GM19328 (cell line): ENCODE measurements around the gene ABT1.

Source experiments
- ATAC-seq: cut with Tn5 transposase; IDR thresholded peaks from one replicate; pipeline ENCODE4 v1.9.1; 2021; ENCODE audit warnings: mild to moderate bottlenecking, moderate library complexity; ENCODE audit not compliant: unreplicated experiment

ABT1 gene

DNA sequence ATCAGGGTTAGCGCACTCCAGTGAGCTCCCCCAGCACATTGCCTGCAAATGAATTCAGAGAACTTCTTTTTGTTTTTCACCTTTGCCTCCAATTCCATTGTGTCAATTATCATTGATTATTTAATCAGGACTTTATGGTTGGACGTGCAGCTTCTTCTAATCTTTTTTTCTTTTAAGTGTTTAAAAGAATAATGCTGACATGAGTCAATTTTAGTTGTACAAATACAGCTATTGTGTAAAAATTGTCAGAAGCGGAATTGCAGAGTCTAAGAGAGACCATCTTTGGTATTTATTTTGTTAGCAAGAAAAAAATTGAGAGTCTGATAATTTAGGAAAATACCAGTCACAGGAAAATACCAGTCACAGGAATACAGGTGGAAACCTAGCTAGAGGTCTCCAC is 5.5 kb downstream of the ABT1 start:
- no peak for ATAC-seq

DNA sequence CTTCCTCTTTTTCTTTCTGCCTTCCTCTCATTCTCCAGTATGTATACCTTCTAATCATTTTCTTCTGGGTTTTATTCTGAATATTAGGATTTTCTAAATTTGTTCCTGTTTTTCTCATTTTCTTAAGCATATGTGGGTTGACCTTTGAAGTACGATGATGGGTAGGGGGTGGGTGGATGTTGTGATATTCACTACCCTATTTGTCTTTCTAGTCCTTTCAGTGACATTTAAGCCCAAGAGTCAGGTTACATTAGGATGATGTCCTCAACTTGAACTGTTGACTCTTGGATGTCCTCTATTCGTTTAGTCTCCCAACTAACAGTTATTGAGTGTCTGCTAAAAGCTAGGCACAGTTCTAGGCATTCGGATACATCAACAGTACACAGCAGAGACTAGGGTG is 7.3 kb downstream of the ABT1 start:
- ATAC-seq, result no peak

DNA sequence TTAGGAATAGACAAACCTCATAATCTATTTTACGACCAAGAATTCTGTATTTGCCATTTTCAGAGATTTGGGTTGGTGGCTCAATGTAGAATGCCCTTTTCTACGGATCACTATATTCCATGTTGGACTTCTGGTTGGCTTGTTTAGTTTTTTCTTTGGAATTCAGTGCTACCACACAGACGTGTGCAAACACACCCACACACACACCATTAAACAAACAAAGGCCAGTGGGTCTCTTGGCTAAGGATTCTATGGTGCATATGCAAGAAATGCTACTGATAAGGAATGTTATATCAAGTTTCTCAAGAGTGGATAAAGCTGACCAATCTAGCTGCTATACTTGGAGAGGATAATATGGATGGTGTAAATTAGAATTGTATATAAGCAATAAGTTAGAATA is 8.0 kb downstream of the ABT1 start:
- ATAC-seq, result no peak

DNA sequence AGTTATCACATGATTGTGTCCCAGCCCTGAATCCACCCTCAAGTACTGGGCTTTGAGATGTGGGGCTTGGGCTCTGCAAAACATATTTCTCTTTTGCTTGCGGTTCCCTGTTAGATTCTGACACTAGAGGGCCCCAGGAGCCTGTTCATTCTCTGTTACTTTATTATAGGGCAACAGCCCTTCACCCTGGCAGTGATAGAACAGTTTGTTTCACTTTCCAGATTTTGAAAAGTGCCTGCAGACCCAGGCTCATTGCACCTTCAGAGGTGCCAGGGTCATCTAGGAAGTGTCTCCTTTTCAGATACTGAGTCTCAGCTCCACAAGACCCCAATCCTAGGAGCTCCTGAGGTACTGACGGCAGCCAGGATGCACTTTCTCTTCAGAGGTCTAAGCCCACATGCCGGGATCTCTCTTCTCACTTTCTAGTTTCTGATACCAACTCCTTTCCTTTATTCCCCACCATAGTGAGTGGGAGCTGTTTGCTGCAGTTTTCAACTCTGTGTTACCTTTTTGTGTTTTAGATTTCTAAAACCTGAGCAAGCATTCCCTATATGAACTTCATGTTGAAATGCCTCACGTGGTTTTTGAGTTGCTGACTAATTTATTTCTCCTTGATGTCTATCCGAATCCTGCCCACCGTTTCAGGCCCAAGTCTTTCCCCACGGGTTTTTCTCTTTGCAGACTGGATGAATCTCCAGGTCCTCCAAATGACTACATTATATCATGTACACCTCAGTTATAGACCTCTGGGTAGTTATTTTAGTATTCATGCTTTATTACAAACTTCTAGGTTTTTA is 10.9 kb downstream of the ABT1 start:
- no peak for ATAC-seq

DNA sequence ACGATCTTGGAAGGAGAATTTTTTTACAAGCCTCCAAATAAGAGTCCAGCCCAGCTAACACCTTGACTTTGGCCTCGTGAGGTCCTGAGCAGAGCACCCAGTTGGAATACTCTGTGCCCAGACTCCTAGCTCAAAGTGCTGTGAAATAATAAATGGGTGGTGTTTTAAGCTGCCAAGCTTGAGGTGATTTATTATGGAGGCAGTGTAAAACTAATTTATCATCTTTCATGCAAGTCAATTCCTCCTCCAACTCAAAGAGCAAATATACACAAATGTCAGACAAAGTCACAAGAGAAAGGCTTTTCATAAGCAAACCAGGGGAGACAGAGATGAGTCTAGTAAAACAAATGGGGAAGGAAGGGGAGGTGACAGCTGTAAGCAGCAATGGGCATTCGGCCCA is 12.7 kb downstream of the ABT1 start:
- ATAC-seq, result no peak

DNA sequence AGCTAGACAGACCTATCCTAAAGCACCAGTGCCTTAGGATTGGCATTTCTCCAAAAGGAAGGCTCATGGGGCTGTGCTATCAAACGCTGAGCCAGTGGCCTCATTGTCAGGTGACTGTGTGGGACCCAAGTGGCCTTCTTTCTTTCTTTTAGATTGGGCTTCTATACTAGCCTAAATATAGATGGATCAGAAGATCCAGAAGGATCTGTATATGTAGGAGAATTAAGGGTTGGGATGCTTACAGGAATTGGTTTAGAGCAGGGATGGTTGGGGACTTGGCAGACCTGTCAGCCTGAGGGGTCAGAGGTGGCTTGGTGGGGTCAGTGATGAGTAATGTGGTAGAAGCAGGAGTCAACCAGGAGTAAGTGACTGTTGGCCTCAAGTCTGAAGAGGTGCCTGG is 14.8 kb downstream of the ABT1 start:
- no peak for ATAC-seq

DNA sequence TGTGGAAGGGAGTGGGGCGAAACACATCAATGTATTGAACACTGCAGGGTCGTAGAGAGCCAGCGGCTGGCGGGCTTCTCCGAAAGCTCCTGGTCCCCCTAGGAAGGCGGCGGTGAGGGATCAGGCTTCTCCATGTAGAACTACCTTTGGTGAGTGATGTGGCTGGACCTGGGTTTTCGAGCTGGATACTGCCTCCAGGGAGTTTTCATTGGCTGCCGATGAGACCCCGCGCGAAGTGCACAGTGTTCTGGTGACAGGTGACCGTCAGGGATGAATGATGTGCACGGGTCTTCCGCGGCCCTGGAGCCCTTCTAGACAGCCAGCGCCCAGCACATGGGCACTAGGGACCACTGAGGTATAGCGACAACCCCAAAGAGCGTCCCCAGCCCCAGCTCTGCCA is 16.4 kb downstream of the ABT1 start:
- ATAC-seq, result no peak

DNA sequence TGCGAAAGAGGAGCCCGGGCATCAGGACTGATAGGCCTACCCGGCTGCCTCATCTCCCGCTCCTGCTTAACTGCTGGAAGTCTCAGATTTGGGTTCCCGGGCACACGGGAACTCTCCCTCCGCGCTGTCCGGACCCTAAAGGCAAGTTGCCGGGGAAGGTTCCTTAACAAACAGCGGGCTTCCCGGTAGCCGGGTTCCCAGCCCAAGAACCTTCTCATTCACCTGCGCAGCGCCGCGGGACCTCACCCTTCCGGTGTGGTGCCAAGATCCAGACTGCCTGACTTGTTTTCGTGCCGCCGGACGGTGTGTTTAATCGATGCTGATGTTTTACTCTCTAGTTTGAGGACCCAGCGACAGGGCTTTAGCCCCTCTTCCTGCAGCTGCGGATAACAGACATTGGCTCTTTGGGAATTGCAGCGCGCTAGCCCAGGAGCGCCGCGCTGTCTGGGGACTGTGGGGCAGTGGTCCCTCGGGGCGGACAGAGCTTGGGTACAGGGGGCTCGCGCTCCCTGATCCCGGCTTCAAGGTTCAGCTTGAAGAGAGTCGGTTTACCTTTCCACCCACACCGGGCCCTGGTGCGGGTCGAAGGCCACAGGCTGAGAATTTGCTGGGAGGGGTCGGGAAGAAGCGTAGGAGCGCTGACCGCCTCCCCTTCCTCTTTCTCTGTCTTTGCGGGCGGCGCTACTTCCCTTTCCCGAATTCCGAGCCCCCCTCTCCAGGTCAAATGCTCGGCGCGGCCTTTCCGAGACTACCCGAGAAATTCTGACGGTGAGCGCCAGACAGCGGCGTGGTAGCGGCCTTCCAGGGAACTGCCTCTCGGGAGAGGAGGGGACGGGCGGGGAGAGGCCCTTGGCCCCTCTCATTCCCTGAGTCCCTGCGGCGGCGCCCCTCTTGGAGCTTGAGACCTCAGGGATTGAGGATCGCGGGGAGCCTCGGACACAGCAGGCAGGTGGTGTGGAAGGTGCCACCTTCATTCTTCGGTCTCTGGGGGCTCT is 17.2 kb downstream of the ABT1 start:
- ATAC-seq, result no peak

DNA sequence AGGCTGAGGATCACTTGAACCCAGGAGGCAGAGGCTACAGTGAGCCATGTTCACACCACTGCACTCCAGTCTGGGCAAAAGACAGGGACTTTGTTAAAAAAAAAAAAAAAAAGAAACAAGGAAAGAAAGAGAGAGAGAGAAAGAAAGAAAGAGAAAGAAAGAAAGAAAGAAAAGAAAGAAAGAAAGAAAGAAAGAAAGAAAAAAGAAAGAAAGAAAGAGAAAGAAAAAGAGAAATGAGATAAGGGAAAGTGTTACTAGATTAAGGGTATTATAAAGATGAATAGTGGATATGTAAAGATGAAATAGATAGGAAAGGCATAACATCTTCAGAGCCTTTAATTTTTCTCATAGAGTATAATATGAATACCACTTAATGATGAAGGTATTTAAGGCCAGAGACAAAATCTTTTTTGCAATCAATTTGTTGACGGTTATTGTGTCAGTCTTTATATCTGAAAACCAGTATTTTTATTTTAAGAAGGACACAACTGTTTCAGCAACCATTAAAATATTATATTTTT is 26.6 kb downstream of the ABT1 start:
- ATAC-seq, result no peak

DNA sequence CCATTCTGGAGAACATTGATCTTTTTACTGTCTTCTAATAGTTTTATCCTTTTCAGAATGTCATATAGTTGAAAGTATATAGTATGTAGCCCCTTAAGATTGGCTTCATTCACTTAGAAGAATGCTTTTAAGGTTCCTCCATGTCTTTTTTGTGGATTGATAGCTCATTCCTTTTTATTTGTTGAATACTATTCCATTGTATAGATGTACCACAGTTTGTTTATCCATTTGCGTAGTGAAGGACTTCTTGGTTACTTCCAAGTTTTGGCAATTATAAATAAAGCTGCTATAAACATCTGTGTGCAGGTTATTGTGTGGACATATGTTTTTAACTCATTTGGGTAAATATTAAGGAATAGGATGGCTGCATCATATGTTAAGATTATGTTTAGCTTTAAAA is 27.8 kb downstream of the ABT1 start:
- no peak for ATAC-seq

DNA sequence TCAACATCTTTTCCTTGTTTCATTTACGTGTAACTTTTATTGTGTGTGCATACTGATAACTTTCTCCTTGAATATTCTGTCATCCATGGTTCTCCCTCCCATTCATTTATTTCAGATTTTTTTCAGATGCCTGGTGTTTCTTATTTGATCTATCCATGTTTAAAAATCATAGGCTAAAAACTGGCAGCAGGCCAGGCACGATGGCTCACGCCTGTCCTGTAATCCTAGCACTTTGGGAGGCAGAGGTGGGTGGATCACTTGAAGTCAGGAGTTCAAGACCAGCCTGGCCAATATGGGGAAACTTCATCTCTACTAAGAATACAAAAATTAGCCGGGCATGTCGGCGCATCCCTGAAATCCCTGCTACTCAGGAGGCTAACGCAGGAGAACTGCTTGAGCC is 31.1 kb downstream of the ABT1 start:
- no peak for ATAC-seq

DNA sequence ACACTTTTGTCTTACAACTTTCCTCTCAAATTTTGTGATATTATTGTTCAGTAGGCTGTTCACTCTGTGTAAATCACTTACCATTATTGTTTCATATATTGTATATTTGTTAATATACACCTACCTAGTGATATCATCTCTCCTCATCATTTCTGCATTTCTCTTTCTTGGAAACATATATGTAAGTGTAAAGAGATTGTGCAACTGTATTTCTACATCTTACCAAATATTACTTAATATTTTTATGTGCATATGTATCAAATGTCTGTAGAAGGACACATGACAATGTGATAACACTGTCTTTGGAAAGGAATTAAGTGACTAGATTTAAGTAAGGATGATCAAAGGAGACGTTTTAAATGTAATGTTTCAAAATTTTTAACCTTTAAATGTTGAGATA is 32.6 kb downstream of the ABT1 start:
- no peak for ATAC-seq

DNA sequence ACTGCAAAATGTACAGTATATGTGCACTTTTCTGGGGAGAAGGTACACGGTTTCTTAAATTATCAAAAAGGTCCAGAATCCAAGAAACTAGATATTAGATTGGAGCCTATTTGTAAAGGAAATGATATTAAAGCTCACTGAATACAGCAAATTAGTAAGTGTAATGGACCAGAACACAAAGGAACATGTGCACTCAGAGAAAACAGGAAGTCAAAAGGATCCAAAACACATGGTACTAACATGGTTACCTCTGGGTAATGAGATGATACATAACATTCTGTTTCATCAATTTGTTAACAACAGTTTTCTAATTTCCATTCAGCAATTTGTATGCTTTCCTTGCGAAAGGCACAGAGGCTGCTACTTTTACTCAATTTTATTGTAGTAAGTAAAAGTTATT is 44.1 kb downstream of the ABT1 start:
- no peak for ATAC-seq

DNA sequence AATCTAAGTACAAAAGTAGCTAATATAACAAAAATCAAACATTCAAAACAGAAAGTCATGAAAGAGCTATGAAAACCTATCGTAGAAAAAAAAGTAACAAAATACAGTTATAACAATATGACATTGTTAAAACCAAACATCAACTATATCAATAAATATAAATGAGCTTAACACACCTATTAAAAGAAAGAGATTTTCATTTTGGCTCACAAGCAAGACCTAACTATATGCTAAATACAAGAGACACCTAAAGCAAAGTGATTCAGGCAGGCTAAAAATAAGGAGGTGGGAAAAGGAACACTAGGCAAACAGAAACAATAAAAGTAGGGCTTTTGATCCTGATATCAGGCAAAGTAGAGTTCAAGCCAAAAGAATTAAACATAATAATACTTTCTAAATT is 49.3 kb downstream of the ABT1 start:
- ATAC-seq, result no peak
